Fibroblast of lung (primary cell): ENCODE measurements around the gene MTG2.

ENCODE experiments used
- EZH2 ChIP-seq: IDR thresholded peaks from 2 replicates; pipeline ENCODE4 v1.5.1; 2012; ENCODE audit warnings: low read length, control low read depth, mild to moderate bottlenecking; ENCODE audit errors: missing control alignments
- TF ChIP-seq, protein P1 (sequence below), 2 donors: IDR thresholded peaks in 1 of 2; conservative IDR thresholded peaks in 1 of 2; 1 replicate in 1 of 2; 2 replicates in 1 of 2; pipeline ENCODE4 v1.5.1; 2011 to 2012; ENCODE audit warnings: low read length in 2 of 2, control low read depth in 1 of 2, inconsistent platforms in 1 of 2, low read depth in 1 of 2, mild to moderate bottlenecking in 1 of 2

DNA sequence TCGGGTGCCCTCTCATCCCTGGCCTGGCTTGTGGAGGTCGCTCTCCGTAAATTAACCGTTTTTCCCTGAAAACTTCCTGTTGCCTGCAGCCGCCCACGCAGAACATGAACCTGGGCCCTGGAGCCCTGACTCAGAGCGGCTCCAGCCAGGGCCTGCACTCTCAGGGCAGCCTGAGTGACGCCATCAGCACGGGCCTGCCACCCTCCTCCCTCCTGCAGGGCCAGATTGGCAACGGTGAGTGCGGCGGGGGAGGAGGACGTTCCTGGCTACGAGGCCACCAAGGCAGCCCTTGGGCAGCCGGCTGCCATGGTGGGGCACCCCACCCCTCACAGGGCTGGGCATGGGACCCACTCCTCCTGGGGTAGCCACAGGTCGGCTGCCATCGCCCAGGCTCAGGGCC is 21.5 kb upstream of the MTG2 start:
- TF ChIP-seq, protein P1, sequence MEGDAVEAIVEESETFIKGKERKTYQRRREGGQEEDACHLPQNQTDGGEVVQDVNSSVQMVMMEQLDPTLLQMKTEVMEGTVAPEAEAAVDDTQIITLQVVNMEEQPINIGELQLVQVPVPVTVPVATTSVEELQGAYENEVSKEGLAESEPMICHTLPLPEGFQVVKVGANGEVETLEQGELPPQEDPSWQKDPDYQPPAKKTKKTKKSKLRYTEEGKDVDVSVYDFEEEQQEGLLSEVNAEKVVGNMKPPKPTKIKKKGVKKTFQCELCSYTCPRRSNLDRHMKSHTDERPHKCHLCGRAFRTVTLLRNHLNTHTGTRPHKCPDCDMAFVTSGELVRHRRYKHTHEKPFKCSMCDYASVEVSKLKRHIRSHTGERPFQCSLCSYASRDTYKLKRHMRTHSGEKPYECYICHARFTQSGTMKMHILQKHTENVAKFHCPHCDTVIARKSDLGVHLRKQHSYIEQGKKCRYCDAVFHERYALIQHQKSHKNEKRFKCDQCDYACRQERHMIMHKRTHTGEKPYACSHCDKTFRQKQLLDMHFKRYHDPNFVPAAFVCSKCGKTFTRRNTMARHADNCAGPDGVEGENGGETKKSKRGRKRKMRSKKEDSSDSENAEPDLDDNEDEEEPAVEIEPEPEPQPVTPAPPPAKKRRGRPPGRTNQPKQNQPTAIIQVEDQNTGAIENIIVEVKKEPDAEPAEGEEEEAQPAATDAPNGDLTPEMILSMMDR (conservative IDR thresholded peaks at IDR 0.05 in 1 of 2, IDR thresholded peaks at IDR 0.05 in 1 of 2; ENCODE audit: low read depth in 1 of 2, low read length in 2 of 2): no peak
- no peak for TF ChIP-seq EZH2
